Mesenteric fat pad (tissue), 1 donor: Measurements from ENCODE around the gene SYNPR. TPM values are rescaled to one million over a fixed set of nuclear protein-coding genes. Genes with fewer than 3 reads are reported as not detected.

ENCODE experiments used
- DNase-seq: peaks from one replicate; pipeline ENCODE4 v3.0.0-alpha.2; 2020; ENCODE audit warnings: low spot score
- total RNA-seq: library from RNA; stranded (reverse); fragmentation: NEBNext Ultra II Directional; extraction: Animal tissue kit (Norgen Biotek cat#: 25700); gene quantifications from one replicate; pipeline ENCODE4 v1.2.1, GENCODE V29; 2021
- donor health status: DM: yes; HTN: yes; CAD: no.

SYNPR gene
- total RNA-seq, 1 donor from 2014 or later: not detected

DNA sequence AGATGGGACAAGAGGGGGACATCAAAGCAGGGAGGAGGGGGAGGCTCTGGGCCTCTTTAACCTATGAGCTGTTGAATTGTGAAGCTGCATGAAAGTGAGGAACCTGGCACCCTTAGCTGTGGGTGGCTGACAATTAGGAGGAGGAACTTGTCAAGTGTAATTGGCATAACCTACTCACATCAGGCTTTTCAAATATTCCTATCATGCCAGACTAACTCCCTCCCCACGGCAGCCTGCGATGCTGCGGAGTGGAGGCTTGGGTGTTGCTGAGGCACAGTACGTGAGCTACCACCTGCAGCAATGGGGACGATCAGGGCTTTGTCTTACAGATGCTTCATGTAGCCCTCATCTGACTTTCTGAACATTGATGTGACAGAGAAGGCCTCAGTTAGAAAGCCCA is 193.7 kb downstream of the SYNPR start:
- no peak for DNase-seq

DNA sequence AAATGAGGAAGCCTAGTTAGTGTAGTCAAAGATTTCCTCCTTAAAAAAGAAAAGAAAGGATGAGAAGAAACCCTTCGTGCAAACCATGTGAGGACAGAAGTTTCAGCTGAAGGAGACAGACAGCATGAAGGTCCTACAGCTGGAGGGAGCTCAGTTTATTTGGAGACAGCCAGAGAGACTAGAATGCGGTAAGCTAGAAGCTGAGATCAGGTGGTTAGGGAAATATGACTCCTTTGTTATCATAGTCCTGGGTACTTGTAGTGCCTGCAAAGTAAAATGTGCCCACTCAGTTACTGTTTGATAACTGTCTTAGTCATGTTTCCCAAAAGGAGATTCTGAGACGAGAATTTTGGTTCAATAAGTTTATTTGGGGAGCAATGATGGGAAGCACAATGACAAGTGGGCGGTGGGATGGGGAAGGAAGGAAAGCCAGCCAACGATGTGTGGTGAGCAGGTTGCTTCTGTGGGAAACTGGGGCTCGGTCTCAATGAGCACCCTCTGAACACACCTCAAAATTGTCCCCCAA is 195.6 kb downstream of the SYNPR start:
- no peak for DNase-seq

DNA sequence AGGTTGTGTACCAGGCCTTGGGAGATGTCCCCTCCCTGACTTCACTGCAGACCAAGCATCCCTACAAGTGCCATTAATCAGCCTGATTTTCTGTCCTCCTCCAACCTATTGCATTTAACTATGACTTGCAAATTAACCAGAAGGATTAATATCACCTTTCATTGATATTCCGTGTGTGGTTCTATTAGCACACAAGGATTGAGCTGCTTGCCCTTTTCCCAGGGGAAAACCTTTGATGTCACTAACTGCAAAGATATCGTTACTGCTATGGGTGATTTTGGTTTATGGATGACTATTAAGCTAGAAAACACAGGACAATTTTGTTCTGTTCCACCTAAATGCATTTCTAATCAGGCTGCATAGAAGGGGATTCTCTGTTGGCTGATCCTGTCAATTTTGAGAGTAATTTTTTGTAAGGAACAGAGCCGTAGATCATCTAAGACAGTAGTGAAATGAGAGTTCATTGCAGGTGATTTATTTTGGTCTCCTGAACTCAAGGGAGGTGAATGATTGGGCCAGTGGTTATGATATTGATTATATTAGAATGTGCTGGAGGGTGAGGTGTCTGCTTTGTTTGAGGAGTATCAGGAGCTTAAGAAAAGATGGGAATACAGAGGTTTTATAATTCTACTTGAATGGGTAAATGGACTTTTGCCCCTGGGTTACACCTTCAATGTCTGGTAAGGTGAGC is 196.9 kb downstream of the SYNPR start:
- no peak for DNase-seq

DNA sequence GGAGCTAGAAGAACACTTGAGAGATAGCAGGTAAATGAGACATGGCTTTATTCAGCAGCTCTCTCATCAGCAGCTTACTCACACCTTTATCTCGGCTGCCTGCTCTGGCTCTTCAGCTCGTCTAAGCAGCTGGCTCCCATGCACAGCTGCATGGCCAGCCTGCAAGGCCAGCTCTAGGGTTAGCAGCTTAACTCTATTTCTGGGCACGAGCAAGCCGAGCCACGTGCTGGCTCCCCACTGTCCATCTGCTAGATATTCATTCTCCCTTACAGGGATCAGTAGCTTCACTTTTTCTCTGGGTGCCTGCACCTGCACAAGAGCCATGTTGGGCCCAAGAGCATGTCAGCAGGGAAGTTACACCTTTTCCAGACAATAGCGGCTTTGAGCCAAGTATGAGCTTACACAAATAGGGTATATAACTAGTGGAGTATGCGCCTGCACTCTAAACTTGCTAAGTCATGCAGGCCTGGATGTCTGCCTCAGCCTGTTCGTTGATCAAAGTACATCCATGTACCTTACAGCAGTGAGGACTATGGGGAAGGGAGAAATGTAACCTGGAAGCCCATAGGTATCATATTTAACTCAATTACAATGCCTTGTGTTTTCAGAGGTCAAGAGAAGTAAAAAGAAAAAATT is 199.5 kb downstream of the SYNPR start:
- no peak for DNase-seq

DNA sequence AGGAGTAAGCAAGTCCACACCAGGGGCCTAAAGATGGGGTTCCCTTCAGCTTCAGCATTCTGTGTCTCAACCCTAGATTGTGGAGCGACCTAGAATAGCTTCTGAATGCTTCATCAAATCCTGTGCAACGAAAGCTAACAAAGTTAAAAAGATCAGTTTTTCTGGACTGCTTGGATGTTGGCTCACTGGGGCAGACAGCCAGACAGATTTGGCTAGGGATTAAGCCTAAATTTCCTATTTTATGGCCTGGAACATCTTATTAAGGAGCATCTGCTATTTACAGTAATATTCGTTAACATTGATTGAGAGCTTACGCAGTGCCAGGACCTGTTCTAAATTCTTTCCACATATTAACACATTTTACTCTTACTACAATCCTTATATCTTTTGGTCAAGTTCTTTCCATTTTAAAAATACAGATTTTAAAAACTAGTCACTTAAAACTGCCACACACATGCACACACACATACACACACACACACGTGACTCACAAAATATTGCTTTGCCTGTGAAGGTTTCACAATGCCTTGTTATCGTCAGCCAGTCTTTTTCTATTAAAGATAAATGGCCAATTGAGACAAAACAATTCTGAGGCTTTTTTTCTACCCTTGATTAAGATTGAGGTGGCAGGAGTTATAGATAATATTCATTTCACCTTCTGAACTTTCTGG is 201.0 kb downstream of the SYNPR start:
- DNase-seq: no peak

DNA sequence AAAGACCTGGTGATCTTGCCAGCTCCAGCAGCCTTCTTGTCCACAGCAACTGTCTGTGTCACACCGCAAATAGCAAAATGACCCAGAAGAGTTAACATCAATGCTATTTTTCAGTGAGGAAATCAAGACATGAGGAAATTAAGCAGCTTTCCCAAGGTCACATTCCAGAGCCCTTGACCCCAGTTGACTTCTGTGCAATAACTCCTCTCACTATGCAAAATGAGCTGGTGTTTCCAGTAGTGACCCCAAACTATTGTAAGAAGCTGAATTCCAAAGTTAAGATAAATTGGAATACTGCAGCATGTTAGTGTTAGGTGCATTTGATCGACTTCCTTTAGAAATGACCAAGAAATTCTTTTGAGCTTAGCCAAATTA is 201.5 kb downstream of the SYNPR start:
- DNase-seq: no peak

DNA sequence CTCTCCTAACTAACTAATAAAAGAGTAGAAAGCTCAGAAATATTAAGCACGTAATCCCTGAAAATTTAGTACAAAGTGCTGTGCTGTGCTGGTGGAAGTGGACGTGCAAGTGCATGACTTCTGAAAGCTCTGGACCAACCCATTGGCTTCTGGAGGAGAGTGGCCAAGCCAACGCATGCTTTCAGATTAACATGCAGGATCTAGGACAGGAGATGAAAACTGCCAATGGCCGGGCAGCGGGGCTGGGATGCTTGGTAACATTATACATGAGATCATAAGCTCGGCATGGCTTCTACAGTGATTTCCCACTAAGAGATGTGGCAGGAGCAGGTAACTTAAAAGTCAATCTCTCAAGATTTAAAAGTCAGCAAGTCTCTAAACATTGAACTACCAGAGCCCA is 203.5 kb downstream of the SYNPR start:
- DNase-seq: no peak

DNA sequence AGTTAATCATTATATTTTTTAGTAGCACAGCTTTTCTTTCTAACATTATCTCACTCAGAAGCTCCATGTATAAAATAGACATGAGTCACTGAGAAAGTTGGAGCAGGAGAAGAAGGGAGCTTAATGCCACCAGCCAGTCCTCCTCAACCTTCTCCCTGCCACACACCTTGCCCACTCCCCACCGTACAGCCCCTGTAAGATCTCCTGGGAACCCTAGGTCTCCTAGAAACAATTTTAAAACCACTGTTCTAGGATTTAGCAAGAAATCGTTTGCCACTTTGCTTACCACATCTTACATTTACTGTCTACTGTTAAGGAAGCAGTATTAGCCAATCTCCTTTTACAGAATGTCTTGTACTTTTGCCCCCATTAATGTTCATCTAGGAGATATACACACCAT is 204.2 kb downstream of the SYNPR start:
- DNase-seq: no peak

DNA sequence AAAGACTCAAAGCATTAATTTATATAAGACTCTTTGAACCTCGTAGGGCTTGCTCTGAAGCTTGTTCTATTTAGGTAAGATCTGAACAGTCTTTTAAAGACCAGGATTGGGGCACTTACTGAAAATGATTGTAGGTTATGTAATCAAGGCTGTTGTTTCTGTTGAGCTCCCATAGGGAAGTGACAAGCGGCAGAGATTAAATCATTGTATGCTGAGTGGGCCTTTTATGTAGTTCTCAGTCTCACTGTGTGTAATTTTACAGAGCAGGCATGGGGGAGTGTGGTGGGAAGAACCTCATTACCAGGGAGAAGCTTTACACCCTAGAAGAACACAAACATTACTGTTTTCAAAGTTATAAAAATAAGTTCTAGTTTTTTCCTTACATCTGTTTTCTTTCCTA is 214.4 kb downstream of the SYNPR start:
- DNase-seq: no peak

DNA sequence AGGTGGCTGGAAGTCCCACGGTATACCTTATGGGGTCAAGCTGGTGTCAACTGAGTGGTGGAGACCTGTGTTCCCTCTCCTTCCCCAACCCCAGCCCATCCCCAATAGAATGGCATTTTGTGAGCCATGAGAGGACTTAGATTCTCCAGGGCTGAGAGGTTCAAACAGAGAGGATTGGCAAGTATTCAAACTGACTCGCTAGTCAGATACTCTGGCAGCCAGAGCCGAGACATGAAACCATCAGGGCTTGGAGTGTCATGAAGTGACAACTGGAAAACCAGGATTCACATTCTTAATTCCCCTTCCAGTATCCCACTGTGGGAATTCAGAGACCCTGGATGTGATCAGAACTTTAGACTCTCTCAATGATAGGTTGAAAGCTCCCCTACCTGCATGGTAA is 215.0 kb downstream of the SYNPR start:
- DNase-seq: no peak

DNA sequence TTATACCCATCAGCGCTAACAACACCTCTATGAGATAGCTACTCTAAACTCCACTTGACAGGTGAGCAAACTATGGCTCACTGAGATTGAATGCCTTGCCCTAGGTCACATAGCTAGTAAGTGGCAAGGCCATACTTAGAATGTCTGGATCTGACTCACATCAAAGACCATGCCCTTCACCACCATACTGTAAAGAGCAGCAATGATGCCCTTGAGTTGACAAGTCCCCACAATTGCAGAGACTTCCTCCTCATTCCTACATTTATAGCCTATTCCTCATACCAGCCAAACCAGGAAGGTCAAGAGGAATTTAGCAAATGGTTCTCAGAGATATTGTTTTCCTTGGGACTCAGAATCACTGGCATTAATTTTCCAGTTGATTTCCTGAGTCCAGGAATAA is 216.5 kb downstream of the SYNPR start:
- DNase-seq: no peak

DNA sequence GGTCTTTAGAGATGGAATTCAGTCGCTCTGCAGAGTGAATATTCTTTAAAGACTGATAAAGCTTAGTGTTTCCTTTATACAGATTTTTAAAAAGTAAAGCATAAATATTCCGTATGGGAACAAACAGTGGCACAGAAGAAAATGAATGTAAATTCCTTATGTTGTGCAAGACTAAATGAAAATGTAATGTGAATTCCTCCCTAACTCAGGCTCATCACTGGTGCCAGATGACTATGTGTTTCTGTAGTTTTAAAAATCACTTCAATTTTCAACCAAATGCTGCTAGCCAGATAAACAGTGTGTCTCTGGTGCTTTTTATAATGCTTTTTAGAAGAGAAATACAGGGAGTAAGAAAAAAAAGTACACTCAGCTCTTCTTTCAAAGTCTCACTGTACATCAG is 219.5 kb downstream of the SYNPR start:
- no peak for DNase-seq

DNA sequence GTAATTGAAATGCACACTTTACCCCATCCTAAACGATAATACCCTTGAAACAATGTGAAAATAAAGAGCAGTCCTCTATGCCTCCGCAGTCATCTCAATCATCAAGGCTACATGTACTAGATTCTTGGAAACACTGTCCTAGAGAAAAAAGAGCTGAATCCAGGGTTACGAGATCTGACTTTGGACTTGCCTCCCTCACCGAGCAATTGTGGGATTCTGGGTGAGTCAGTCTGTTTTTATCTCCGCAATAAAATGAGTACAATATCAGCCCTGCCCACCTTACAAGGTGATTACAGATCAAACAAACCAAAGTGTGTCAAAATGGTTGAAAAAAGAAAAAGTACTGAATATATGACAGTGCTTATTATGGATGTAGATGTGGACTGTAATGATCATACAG is 222.1 kb downstream of the SYNPR start:
- no peak for DNase-seq

DNA sequence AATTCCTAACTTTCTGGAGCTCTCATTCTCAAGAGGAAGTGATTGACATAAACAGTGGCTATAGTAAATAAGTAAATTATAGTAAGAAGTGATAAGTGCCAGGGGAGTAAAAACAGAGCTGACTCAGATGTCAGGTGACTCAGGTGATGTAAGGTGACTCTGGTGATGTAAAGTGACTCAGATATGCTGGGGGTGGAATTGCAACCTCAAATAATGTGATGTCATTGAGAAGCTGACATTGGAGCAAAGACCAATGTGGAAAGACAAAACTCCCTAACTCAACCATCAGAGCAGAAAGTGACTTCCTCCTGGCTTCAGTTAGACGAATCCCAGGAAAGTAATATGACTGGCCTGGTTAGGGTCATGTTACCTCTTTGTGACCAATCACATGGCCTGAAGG is 230.2 kb downstream of the SYNPR start:
- no peak for DNase-seq

DNA sequence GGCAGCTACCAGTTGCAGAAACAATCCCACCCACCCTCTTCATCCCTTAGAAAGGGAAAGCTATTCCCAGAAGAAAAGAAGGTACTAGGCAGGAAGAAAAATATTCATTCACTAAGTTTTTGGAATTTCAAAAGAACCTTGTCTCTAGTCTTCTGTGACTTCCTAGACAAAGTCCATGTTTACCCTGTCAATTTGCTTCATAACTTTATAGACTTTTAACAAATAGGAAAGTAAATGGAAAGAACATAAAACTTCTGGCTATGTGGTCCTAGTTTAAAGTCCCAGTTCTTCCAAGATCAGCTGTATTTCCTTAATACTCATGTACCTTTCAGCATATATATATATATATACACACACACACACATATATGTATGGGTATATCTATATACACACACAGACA is 230.7 kb downstream of the SYNPR start:
- no peak for DNase-seq

DNA sequence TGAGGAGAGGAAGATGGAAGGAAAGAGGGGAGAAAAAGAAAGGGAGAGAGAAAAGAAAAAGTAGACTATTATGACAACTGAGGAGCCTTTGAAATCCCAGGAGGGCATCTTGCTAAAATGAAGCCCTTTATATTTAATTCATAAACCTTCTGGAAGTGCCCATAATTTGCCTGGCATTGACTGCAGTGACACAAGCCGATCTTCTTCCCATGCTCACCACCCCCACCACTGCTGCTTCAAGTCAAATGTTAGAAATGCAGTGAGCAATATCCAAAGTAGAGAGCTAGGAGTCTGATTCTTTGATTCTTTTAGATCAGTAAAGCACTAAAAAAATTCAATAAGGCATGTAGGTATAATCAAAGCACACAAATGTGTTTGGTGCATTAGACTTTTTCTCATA is 235.7 kb downstream of the SYNPR start:
- no peak for DNase-seq

DNA sequence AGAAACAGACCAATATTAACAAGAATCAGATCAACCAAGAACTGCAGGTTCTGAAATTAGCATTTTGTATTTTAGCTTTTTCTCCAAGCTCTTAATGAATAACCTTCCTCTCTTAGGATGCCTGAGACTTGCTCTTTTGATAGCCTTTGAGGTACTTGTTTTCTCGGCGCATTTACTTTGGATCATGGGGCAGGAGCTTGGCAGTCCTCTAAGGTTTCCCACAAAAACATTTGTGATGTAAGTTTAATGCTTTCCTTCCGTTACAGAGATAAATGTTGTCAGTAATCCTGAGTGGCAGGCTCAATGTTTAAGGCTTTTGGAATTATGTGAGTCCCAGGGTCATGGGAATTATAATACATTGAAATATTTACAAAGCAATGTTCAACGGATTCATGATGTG is 236.6 kb downstream of the SYNPR start:
- DNase-seq: no peak

DNA sequence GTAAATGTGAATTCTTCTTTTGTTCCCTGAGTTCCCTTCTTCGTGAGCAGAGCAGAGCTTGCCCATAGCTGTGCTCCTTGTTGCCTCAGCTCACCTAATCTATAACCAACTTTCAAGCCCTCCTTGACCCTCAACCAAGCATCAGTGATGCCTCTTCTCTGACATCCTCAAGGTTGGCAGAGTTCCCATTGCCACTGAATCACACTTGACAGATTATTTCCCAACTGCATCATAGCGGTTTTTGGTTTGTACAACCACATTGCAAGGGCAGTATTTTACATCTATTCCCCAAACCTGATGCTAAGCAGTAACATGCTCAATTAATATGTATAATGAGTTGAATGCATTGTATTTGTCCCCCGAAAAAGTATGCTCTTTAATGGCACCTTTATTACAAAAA is 241.3 kb downstream of the SYNPR start:
- DNase-seq: no peak

DNA sequence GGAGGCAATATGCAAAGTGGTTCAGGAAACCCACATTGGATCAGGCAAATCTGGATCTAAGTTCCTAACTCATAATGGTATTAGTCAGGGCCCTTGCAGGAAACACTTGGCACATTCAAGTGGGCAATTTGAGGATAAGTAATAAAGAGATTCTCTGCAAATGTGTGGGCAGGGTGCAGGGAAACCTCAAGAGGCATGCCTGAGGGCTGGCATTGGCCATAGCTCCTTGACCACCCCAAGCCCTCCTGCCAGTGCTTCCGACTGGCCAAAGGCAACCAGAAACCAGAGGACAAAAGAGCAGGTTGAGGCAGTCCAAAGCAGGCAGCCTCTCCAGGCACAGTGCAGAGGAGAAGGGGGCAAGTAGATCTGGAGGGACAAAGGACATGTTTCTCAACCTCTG is 243.5 kb downstream of the SYNPR start:
- no peak for DNase-seq

DNA sequence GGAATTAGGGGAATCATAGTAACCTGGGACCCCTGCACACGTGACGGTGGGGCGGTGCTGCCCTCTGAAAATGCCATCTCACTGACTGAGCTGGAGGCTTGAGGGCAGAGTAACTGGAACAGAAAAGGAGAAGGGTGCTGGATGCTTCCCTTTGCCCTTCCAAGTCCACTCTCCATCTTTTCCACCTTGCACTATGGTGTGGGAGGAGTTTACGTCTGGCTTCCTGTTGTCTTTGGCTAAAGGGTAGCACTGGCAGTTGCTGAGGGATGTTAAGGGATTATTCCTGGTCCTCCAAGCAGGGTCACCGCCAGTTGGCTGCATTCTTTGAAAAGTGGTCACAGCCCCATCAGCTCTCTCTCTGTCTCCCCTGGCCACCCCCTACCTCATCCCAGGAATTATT is 245.0 kb downstream of the SYNPR start:
- no peak for DNase-seq

DNA sequence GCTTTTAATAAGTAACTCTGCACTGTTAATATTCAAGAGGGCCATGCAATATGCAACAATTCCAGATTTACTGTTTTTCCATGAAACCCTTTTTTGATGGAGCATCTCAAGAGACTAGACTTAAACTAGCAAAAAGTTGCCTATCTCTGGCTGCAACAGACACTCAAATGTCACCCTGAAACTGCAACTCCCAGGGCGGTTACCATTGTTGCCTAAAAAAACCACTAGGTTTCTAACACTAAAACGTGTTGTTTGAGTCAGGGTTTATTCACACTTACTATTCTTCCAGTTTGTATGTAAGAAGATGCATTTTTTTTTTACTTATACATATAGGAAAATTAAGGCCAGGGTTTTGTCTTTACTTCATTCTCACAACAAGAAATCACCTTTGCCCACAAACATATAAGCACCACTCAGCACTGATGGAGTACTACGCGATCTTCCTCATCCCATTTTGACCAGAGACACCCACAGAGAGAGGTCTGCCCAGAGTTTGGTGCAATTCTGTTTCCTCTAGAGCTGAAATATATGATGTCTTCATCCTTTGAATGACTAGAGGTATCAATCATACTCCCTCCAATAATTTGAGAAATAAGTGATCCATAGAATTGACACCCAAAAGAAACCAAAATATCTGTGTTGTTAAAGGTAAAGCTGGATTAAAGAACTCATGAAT is 250.4 kb downstream of the SYNPR start:
- no peak for DNase-seq

DNA sequence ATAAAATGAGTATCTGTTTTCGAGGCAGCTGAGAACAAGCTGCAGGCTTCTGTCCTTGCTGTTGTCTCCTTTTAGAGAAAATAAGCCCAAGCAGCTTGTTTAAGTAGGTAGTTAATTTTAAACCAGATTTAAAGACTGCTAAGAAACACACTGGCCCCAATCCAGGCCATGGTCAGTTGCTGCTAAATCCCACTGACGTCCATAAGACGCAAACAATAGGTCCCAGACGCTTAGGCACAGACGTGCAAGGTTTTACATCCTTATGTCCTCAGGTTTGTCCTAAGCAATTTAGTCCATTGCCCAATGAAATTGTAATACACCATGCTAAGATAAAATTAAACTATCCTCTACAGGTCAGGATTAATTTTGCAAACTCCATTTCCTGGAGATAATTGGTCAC is 254.4 kb downstream of the SYNPR start:
- no peak for DNase-seq
